T-helper 2 cell (primary cell): ENCODE measurements around the gene HIBCH.
"Not testable (repeated sequence)": the region's sequence is repeated elsewhere in the genome, so short reads cannot be mapped to it uniquely, and the experiment has no call there.

Experiments used
- DNase-seq, 5 experiments: peaks; one replicate each; pipeline versions ENCODE4 v3.0.0 to v3.0.0-alpha.2; 2012 to 2022

Gene HIBCH

DNA sequence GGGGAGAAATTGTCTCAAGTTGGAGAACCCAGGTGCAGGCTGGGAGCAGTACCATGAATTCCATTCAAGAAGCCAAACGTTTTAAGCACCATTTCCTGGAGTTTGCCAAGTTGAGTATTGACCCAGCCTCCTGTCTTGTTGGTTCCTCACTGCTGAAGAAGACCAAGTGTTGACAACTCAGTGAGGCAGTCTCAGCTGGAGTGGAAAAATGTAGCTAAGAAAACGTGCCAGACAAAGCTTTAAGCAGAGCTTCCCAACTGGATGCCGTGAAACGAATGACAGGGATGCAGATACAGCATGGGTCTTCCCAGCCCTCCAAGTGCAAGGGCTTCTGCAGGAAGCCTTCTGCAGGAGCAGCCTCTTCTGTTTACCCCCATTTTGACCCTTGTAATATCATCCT is 23.0 kb upstream of the HIBCH start:
- no peak for DNase-seq

DNA sequence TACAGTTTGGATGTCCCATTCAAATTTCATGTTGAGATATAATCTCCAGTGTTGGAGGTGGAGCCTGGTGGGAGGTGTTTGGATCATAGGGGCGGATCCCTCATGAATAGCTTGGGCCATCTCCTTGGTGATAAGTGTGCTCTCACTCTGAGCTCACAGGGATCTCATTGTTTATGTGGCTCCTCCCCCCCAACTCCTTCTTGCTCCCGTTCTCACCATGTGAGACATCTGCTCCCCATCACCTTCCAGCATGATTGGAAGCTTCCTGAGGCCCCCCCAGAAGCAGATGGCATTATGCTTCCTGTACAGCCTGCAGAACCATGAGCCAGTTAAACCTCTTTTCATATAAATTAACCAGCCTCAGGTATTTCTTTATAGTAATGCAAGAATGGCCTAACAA is 20.7 kb upstream of the HIBCH start:
- DNase-seq, result no peak

DNA sequence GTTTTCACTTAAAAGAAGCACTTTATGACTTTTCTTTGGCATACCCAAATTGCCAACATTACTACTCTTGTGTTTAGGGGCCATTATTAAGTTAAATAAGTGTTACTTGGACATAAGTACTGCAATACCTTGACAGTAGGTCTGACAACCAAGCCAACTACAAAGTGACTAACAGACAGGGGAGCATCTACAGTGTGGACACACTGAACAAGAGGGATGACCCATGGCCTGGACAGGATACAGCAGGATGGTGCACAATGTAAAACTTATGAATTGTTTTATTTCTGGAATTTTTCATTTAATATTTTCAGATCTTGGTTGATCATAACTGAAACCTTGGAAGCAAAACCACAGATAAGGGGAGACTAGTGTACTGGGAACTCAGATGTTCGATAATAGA is 19.8 kb upstream of the HIBCH start:
- no peak for DNase-seq

DNA sequence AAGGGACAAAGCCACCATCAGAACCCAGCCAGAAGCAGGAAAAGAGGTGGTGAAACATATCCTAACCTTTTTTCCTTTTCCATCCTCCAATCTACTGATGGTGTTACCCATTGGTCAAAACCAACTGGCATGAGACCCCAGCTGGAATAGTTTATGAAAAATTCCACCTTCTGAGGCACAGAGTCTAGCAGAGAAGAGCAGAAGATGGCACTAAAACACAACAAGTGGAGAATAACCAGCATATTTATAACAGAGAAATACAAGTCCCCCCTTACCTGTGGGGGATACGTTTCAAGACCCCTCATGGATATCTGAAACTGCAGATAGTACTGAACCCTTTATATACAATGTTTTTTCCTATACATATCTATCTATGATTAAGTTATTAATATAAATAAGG is 18.8 kb upstream of the HIBCH start:
- DNase-seq, result no peak

DNA sequence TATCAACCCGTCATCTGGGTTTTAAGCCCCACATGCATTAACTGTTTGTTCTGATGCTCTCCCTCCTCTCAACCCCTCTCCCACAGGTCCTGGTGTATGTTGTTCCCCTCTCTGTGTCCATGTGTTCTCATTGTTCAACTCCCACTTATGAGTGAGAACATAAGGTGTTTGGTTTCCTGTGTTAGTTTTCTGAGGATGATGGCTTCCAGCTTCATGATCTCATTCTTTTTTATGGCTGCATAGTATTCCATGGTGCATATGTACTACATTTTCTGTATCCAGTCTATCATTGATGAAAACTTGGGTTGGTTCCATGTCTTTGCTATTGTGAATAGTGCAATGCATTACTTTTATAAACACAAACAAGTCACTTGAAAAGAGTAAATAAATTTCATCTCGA is 16.8 kb upstream of the HIBCH start:
- DNase-seq, result no peak

DNA sequence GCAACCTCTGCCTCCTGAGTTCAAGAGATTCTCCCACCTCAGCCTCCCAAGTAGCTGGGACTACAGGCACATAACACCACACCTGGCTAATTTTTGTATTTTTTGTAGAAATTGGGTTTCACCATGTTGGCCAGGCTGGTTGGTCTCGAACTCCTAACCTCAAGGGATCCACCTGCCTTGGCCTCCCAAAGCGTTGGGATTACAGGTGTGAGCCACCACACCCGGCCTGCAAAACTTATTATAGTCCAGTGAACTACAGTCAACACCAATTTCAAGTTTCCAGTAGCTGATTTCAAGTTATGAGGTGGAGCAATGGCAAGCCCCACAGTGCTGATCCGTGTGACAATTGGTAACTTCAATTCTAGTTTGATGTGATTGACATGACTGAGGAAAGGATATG is 16.0 kb upstream of the HIBCH start:
- not testable (repeated sequence) for DNase-seq

DNA sequence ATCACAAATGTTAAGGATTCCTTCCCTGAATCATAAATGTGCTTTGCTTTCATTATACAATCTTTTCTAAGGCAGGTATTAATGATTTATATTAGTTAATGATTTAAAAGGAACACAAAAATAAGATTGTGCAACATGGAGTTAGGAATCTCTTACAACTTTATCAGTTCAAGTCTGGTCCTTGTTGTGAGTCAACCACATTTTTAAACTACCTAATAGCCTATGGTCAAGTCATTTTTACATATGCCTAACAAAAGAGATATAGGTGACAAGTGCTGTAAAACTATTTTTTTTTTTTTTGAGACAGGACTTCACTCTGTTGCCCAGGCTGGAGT is 15.6 kb upstream of the HIBCH start:
- no peak for DNase-seq

DNA sequence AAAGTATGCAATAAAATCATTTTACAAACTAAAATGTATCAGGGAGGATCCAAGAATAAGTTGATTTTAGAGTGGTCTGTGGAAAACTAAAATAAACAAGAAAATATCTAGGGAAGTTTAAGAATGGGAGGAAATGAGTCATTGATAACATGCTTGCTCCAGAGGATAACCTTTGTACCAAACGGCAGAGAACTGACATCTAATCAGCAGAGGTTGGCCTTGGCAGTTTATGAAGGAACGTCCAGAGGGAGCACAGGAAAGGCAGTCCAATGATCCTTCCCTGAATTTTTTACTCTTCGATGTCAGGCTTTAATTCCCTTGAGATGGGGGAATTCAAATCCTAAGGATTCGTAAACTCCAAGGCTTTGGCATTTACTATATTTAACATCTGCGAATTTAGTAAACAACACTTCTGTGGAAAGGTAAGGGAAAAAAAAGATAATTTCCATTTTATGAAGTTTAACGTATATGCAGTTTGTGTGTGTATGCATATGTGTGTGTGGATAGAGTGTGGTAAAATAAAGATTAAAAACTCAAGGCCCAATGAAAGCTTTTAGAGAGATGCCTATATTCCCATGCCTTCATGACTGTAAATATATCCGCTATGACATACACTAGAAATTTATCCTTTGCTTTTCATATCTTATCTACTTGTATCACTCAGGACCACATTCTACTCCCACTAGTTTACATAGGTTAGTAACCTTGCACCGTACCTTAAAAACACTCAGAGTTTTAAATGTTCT is 15.0 kb upstream of the HIBCH start:
- no peak for DNase-seq

DNA sequence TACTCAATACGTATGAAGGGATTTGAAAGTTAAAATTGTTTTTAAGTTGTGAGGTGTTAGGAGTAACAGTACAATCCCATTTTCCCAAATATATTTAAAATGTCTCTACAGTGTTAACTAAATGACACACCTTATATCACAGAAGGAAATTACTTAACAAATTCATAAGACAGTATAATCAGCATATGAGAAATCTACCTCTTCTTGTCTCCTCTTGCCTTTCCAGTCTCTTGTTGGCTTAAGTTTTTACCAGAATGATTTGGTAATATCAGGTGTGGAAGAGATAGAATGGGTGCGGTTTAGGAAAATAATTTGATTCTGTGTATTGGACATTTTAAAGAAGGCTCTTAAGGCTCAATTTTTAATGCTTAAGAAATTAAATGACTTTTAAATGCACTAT is 14.3 kb upstream of the HIBCH start:
- no peak for DNase-seq

DNA sequence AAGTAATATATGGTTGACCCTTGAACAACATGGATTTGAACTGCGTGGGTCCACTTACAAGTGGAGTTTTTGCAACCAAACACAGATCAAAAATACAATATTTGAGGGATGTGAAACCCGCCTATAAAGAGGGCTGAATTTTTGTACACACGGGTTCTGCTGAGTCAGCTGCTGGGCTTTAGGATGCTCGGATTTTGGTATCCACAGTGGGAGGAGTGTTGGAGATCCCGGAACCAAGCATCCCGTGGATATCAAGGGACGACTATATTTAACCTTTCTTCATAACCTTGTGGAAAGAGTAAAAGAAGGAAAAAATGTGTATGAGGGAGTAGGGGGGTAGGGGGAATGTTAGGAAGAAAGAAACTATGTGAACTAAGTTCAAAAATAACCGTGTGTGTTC is 13.8 kb upstream of the HIBCH start:
- no peak for DNase-seq

DNA sequence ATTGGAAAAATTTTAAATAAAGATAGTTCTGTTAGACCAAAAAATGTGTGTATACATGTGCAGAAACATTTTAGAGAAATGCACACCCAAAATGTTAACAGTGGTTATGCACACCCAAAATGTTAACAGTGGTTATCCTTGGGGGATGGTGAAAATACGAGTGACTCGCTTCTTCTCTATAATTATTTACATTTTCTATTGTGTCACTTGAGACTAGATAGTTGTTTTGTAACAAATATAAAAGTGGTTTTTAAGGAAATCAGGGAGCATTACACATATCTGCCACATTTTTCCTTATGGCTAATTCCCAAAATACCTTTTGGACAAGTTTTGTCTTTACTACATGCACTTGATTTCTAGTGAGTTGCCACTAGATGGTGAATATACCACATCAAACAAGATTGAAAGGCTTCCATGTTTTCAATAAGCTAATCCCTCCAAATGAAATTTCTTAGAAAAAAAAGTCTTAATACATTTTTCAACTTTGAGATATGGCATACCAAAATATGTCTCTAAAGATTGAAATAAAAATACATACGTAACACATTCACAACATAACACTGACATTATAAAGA is 9.0 kb upstream of the HIBCH start:
- no peak for DNase-seq

DNA sequence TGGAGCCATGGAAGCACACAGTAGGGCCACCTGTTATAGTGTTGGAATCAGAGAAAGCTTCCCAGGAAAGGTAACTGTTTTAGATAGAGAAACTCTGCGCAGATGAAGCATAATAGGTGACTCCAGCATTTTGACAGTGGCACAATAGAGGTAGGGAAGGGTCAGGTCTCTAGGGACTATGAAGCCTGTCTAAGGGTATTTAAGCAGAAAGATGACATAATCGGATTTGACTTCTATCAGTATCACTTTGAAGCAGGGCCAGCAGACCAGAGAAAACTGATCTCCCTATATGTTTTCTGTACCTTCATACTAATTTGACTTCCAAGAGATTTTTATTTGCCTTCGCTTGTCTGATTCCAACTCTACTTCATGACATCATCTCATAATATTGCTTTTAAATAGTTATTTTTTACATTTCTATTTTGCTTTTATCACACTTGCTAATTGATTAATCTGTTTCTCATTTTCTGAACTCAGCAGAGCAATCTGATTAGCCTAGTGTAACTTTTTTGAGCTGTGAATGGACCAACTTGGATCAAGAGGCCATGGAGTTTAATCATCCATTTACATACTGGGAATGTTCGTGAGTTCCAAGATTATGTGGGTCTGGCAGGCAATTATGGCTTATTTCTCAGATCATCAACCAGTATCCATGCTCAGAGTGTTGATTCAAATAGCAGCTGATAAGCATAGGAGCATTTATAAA is 8.4 kb upstream of the HIBCH start:
- no peak for DNase-seq

DNA sequence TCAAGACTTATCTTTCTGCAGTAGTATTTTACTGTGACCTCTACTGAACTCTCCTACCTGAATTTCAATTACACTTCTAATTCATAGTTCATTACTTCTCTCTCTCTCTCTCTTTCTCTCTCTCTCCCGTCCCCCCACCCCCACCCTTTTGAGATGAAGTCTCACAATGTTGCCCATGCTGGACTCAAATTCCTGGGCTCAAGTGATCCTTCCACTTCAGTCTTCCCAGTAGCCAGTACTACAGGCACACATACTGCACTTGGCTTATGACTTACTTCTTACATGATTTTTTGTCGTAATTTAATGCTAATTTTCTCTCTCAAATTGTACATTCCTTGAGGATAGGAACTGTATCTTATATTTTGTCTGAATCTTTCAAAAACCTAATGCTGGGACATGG is 6.0 kb upstream of the HIBCH start:
- DNase-seq, result no peak

DNA sequence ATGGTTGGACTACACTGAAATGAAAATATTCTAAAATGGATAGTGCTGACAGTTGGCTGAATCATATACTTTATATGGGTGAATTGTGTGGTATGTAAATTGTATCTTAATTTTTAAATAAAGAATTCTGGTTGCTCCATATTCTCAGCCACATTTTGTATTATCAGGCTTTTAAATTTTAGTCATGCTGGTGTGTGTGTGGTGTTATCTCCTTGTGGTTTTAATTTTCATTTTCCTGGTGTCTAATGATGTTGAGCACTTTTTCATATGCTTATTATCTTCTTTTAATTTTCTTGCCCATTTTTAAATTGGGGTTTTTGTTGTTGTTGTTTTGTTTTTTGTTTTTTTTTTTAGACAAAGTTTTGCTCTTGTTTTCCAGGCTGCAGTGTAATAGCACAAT is 3.8 kb upstream of the HIBCH start:
- DNase-seq, result no peak

DNA sequence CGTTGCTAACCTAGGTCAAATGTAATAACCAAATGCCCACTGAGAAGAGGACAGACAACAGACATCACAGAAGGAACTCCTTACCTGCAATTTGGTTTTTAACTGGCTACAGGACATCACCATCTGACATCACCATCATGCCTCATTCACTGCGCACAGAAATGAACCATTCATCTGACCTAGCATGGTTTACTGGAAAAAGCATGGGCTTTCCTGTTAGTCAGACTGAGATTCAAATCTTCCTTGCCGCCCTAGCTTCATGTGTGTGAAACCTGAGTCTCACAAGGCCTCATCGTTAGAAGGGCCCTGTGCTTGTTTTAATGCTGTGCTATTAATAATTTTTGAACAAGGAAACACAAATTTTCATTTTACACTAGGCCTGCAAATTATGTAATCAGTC is 1.1 kb upstream of the HIBCH start:
- DNase-seq, result peak in 2 of 5 experiments; percentile 14 to 60

DNA sequence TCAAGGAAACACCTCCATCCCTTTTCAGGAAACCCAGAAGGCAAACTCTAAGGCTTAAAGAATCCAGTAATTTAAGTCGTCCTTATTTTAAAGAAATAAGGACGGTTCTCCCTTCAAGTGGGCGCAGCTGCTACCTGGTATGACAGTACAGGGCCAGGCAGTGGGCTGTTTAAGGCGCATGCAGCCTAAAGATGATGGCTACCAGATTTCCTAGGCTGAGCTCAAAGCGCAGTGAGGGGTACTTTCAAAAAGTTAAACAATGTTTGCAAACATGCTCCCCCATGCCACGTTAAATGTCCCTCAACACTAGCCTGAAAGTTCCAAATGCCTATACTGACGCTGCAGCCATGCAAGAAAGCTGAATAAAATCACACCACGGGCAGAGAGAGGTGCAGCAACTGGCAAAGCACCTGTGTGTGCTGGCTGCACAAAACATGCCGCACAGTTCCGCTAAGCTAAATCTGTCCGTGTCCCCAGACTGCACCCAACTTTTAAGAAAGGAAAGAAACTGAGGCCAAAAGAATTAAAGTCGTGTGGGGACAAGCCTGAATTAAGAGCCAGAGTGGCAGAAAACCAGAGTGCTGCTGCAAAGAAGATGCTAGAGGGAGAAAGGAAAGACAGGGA is 583 bp downstream of the HIBCH start:
- peak in 1 of 5 experiments; percentile 61 for DNase-seq

DNA sequence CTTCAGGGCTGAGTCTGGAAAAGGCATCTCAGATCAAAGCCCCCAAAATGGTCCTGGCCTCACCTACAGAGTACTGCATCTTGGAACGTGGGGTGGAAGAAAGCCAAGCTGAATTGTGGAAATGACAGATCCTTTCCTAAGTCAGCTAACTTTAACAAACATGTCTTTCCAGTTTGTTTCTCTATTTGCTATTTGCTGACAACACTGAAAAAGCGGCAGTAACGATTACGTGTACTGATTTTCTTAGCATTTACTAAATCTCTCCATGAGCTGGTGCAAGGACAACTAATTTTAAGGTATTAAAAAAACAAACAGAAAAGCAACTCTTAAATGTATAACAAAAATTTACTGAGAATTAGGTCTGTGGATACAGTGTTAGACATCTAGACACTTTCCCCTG is 1.1 kb downstream of the HIBCH start:
- no peak for DNase-seq

DNA sequence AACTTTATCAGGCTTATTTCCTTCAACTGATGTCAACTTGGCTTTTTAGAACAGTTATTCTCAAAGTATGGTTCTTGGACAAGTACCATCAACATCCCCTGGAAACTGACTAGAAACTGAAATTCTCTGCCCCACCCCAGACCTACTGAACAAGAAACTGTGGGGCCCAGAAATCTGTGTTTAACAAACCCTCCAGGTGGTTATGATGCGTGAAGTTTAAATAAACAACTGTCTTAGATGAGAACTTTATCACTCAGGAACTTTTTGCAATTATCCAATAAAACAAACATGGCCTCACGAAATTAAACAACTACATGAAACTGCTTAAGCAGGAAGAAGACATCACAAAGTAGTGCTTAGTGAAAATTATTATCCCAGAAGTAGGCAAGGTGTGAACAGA is 4.4 kb downstream of the HIBCH start:
- DNase-seq, result no peak

DNA sequence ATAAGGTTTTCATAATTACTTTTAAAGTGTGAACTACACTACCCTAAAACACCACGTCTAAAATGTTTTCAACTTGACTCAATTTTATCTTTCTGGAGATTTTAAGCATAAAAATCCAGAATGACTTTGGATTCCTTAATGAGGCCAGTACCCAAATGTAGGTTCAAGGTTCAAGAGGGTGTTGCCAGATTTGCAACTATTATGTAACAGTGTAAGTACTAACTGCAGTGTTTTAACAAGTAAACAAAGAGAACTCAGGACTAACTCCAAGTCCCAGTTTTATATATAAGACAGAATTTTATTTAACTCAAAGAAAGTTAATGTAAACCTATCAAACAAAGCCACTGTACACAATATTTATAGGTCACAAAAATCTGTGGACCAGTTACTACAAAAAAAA is 5.7 kb downstream of the HIBCH start:
- no peak for DNase-seq

DNA sequence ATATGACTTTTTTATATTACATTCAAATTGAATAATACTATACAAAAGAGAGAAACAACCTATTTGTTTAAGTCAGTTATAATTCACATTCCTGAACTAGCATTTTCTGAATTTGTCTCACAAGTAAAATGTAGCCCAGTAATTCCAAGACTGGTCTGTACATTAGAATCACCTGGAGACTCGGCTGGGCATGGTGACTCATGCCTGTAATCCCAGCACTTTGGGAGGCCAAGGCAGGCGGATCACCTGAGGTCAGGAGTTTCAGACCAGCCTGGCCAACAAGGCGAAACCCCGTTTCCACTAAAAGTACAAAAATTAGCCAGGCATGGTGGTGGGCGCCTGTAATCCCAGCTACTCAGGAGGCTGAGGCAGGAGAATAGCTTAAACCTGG is 7.0 kb downstream of the HIBCH start:
- DNase-seq, result not testable (repeated sequence)

DNA sequence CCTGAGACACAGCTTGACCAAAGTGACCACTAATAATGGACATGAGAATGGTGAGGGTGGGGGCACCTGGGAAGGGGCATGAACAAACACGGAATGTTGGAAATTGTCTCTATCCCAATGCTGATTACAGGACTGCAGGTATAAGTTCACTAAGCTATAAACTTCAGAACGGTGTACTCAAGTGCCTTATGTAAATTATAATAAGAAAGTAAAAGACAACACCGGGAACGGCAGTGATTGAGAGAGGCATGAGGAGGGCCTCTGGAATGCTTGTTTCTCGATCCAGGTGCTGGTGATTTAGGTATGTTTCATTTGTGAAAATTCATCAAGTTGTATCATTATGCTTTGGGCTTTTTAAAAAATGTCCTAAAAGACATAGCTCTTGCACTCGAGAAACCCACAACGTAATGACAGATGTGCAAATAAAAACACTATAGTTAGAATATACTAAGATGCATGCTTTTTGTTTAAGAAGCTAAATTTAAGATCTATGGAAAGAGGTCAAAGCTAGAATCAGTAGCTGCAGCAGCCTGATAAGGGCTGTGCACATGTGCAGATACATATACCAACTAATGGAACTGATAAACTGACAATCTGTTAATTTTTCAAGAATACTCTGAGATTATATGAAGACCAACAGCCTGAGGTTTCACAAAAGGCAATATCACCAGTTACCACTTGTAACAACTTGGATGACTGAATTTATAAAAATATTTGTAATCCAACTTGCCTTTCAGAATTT is 7.6 kb downstream of the HIBCH start:
- DNase-seq, result no peak

DNA sequence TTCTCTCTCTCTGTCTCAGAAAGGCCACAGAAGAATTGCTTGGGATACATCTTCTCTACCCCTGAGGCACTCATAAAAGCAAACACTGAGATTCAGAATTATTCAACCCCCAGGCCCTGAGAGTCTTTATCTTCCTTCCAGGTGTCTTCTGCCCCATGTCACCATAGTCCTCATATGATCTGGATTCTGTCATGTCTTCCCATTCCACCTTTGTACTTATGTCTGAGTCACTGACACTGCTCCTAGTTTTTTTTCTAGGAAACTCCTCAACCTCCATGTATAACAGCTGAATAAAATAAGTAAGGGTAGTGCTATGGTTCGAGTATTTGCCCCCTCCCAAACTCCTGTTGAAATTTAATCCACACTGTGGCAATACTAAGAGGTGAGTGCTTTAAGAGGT is 11.6 kb downstream of the HIBCH start:
- DNase-seq, result no peak

DNA sequence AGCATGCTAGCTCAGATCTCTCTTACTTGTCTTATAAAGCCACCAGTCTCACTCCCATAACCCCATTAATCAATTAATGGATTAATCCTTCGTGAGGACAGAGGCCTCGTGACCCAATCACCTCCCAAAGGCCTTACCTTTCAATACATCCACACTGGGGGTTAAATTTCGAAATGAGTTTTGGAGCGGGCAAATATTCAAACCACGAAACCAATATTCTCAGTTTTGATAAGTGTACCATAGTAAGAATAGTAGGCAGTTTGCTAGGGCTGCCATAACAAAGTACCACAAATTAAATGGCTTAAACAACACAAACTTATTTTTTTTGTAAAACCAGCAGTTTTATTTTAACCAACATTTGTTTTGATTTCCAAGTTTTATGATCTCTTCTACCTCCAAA is 15.2 kb downstream of the HIBCH start:
- DNase-seq, result peak in 1 of 5 experiments; percentile 72
